ENCODE data around the gene ANKS1B.

DNA sequence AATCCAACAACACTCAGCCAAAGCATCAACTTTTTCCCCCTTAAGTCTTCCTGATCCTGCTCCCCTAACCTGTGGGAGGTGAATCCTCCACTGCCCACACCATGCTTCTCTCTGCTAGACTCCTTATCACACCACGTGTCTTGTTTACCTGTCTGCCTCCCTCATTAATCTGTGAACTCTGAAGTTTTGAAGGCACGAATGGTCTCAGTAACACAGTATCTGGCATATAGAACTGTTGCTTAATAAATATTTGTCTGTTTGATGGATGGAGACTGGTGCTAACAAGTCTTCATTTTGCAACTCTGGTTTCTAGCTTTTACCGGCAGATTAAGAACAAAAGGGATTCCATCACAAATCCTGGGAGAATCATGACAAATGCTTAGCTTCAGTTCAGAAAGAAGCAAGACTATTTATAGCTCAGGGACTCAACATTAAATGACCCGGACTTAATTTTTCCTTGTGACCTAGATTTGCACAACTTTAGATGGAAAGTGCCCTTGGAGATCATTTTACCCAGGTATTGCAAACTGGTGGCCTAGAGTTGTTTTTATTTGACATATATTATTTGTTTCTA lies 1072.2 kb downstream of the ANKS1B start:
- TF ChIP-seq, protein P1, sequence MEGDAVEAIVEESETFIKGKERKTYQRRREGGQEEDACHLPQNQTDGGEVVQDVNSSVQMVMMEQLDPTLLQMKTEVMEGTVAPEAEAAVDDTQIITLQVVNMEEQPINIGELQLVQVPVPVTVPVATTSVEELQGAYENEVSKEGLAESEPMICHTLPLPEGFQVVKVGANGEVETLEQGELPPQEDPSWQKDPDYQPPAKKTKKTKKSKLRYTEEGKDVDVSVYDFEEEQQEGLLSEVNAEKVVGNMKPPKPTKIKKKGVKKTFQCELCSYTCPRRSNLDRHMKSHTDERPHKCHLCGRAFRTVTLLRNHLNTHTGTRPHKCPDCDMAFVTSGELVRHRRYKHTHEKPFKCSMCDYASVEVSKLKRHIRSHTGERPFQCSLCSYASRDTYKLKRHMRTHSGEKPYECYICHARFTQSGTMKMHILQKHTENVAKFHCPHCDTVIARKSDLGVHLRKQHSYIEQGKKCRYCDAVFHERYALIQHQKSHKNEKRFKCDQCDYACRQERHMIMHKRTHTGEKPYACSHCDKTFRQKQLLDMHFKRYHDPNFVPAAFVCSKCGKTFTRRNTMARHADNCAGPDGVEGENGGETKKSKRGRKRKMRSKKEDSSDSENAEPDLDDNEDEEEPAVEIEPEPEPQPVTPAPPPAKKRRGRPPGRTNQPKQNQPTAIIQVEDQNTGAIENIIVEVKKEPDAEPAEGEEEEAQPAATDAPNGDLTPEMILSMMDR (conservative IDR thresholded peaks at IDR 0.05; ENCODE audit: low read depth, low read length), result no peak
- TF ChIP-seq RFX5 (IDR thresholded peaks at IDR 0.05; ENCODE audit: low read depth, low read length), result no peak
- TF ChIP-seq POLR2A (IDR thresholded peaks at IDR 0.05; ENCODE audit: low read depth, low read length), result no peak
- no peak for TF ChIP-seq MAZ (IDR thresholded peaks at IDR 0.05; ENCODE audit: borderline replicate concordance, low read depth, low read length)
- no peak for TF ChIP-seq CEBPB (IDR thresholded peaks at IDR 0.05; ENCODE audit: low read depth, low read length)
- no peak for TF ChIP-seq MXI1 (IDR thresholded peaks at IDR 0.05; ENCODE audit: borderline replicate concordance, low read depth, low read length)
- TF ChIP-seq CHD1 (IDR thresholded peaks at IDR 0.05; ENCODE audit: low read depth, low read length), result no peak
- TF ChIP-seq MAFK (IDR thresholded peaks at IDR 0.05; ENCODE audit: low read depth, low read length), result no peak
- no peak for TF ChIP-seq RCOR1 (IDR thresholded peaks at IDR 0.05; ENCODE audit: insufficient replicate concordance, low read length)
- TF ChIP-seq RAD21 (IDR thresholded peaks at IDR 0.05; ENCODE audit: low read length), result no peak
- no peak for TF ChIP-seq BHLHE40 (IDR thresholded peaks at IDR 0.05; ENCODE audit: low read depth, low read length)
- TF ChIP-seq FOS (IDR thresholded peaks at IDR 0.05; ENCODE audit: low read depth, low read length), result no peak

Data from IMR-90 (cell line).